Measurements from ENCODE around the gene RRAD. TPM values are rescaled to one million over a fixed set of nuclear protein-coding genes. Genes with fewer than 3 reads are reported as not detected.

The RRAD gene
- polyA plus RNA-seq, 1 donor from 2014 or later: 1.0 TPM

- H3K27me3 ChIP-seq (ENCODE audit: insufficient read depth, low read depth, low read length): no peaks in the 10 kb centered on the region
- no peaks in the 10 kb centered on the region for H3K79me2 ChIP-seq (replicated peaks; ENCODE audit: insufficient read depth, low read length)
- H3K4me2 ChIP-seq (ENCODE audit: low read length): no peak overlapping the region
- H2AFZ ChIP-seq (ENCODE audit: low read depth, low read length): no peak overlapping the region
- H3K4me3 ChIP-seq (ENCODE audit: low read length): no peak overlapping the region
- no peaks in the 10 kb centered on the region for H3F3A ChIP-seq (ENCODE audit: insufficient read depth, low read length, poor library complexity, severe bottlenecking)
- H3K9ac ChIP-seq (ENCODE audit: low read length): no peak overlapping the region
- no peak overlapping the region for H3K27ac ChIP-seq (ENCODE audit: low read length)
- no peak for TF ChIP-seq EZH2 (IDR thresholded peaks at IDR 0.05; ENCODE audit: borderline replicate concordance, insufficient read depth, low read length, poor library complexity, severe bottlenecking)
- TF ChIP-seq, protein P1, sequence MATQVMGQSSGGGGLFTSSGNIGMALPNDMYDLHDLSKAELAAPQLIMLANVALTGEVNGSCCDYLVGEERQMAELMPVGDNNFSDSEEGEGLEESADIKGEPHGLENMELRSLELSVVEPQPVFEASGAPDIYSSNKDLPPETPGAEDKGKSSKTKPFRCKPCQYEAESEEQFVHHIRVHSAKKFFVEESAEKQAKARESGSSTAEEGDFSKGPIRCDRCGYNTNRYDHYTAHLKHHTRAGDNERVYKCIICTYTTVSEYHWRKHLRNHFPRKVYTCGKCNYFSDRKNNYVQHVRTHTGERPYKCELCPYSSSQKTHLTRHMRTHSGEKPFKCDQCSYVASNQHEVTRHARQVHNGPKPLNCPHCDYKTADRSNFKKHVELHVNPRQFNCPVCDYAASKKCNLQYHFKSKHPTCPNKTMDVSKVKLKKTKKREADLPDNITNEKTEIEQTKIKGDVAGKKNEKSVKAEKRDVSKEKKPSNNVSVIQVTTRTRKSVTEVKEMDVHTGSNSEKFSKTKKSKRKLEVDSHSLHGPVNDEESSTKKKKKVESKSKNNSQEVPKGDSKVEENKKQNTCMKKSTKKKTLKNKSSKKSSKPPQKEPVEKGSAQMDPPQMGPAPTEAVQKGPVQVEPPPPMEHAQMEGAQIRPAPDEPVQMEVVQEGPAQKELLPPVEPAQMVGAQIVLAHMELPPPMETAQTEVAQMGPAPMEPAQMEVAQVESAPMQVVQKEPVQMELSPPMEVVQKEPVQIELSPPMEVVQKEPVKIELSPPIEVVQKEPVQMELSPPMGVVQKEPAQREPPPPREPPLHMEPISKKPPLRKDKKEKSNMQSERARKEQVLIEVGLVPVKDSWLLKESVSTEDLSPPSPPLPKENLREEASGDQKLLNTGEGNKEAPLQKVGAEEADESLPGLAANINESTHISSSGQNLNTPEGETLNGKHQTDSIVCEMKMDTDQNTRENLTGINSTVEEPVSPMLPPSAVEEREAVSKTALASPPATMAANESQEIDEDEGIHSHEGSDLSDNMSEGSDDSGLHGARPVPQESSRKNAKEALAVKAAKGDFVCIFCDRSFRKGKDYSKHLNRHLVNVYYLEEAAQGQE (IDR thresholded peaks at IDR 0.05; ENCODE audit: borderline replicate concordance): no peak
- TF ChIP-seq POLR2AphosphoS5 (IDR thresholded peaks at IDR 0.05): no peak
- TF ChIP-seq, protein P2, sequence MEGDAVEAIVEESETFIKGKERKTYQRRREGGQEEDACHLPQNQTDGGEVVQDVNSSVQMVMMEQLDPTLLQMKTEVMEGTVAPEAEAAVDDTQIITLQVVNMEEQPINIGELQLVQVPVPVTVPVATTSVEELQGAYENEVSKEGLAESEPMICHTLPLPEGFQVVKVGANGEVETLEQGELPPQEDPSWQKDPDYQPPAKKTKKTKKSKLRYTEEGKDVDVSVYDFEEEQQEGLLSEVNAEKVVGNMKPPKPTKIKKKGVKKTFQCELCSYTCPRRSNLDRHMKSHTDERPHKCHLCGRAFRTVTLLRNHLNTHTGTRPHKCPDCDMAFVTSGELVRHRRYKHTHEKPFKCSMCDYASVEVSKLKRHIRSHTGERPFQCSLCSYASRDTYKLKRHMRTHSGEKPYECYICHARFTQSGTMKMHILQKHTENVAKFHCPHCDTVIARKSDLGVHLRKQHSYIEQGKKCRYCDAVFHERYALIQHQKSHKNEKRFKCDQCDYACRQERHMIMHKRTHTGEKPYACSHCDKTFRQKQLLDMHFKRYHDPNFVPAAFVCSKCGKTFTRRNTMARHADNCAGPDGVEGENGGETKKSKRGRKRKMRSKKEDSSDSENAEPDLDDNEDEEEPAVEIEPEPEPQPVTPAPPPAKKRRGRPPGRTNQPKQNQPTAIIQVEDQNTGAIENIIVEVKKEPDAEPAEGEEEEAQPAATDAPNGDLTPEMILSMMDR (IDR thresholded peaks at IDR 0.05; ENCODE audit: poor library complexity, severe bottlenecking): no peak
- TF ChIP-seq RAD21 (conservative IDR thresholded peaks at IDR 0.05): no peak
- no peak for TF ChIP-seq SMC3 (conservative IDR thresholded peaks at IDR 0.05; ENCODE audit: poor library complexity)
- no peak for TF ChIP-seq EP300 (conservative IDR thresholded peaks at IDR 0.05; ENCODE audit: poor library complexity, severe bottlenecking)
- TF ChIP-seq MXI1 (conservative IDR thresholded peaks at IDR 0.05; ENCODE audit: poor library complexity, severe bottlenecking): no peak
- no peak for TF ChIP-seq TAF1 (IDR thresholded peaks at IDR 0.05; ENCODE audit: low read depth)
- no peaks in the 10 kb centered on the region for H3K36me3 ChIP-seq (ENCODE audit: insufficient read depth, low read length)
- no peaks in the 10 kb centered on the region for H3K9me3 ChIP-seq (ENCODE audit: low read length)
- no peaks in the 10 kb centered on the region for H3K9me2 ChIP-seq (ENCODE audit: insufficient read depth, low read length)
- H4K20me1 ChIP-seq (ENCODE audit: insufficient read depth): no peaks in the 10 kb centered on the region
Observed at GRCh38 chr16:66906916-66907836, 18.2 kb downstream of the RRAD start.

DNA sequence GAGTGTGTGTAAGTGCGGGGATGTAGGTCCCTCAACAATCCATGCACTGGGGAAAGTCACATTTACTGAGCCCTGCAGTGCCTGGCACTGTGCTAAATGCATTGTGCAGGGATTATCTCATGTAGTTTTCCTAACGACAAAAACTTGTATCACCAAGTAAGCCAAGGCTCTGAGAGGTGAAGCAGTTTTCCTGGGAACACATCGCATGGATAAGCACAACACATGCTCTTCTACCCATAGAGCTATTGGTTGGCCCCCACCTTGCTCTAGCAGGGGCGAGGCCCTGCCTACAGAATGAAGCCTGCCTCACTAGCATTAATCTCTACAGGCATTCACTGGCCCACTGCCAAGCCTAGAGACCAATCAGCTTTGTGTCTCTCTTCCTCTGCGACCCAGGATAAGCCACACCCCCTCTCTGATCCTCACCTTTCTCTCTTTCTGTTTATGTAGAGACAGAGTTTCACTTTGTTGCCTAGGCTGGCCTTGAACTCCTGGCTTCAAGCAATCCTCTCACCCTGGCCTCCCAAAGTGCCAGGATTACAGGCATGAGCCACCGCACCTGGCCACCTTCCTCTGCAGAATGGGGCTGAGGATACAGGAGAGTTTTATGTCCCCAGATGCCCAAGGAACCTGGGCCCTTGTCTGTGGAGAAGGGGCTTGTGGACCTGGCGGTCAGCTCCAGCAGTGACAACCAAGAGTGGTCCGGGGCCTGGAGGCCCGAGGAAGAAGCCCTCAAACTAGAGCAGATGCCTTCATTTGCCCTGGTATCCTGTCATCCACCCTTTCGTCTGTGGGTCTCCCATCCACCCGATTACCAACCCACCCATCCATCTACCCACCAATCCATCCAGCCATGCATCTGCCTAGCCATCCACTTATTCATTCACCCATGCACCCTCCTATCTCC, 19.4 kb downstream of the RRAD start:
- no peak overlapping the region for H3K4me3 ChIP-seq (ENCODE audit: low read length)
- TF ChIP-seq POLR2AphosphoS5 (IDR thresholded peaks at IDR 0.05) (no peak), EP300 (conservative IDR thresholded peaks at IDR 0.05; ENCODE audit: poor library complexity, severe bottlenecking) (no peak), SMC3 (conservative IDR thresholded peaks at IDR 0.05; ENCODE audit: poor library complexity) (no peak), EZH2 (IDR thresholded peaks at IDR 0.05; ENCODE audit: borderline replicate concordance, insufficient read depth, low read length, poor library complexity, severe bottlenecking) (no peak), TAF1 (IDR thresholded peaks at IDR 0.05; ENCODE audit: low read depth) (no peak), RAD21 (conservative IDR thresholded peaks at IDR 0.05) (no peak), MXI1 (conservative IDR thresholded peaks at IDR 0.05; ENCODE audit: poor library complexity, severe bottlenecking) (no peak)
- TF ChIP-seq, protein P2 (IDR thresholded peaks at IDR 0.05; ENCODE audit: poor library complexity, severe bottlenecking): no peak
- TF ChIP-seq, protein P1 (IDR thresholded peaks at IDR 0.05; ENCODE audit: borderline replicate concordance): no peak
- H3K4me2 ChIP-seq (ENCODE audit: low read length): no peak overlapping the region
- no peak overlapping the region for H3K9ac ChIP-seq (ENCODE audit: low read length)
- H2AFZ ChIP-seq (ENCODE audit: low read depth, low read length): no peak overlapping the region
- no peaks in the 10 kb centered on the region for H3F3A ChIP-seq (ENCODE audit: insufficient read depth, low read length, poor library complexity, severe bottlenecking)
- H3K79me2 ChIP-seq (replicated peaks; ENCODE audit: insufficient read depth, low read length): no peaks in the 10 kb centered on the region
- no peak overlapping the region for H3K27ac ChIP-seq (ENCODE audit: low read length)
- no peaks in the 10 kb centered on the region for H3K9me3 ChIP-seq (ENCODE audit: low read length)
- no peaks in the 10 kb centered on the region for H4K20me1 ChIP-seq (ENCODE audit: insufficient read depth)
- no peaks in the 10 kb centered on the region for H3K36me3 ChIP-seq (ENCODE audit: insufficient read depth, low read length)
- H3K9me2 ChIP-seq (ENCODE audit: insufficient read depth, low read length): no peaks in the 10 kb centered on the region
- no peaks in the 10 kb centered on the region for H3K27me3 ChIP-seq (ENCODE audit: insufficient read depth, low read depth, low read length)
